ENCODE results near the gene ASPHD2.

DNA sequence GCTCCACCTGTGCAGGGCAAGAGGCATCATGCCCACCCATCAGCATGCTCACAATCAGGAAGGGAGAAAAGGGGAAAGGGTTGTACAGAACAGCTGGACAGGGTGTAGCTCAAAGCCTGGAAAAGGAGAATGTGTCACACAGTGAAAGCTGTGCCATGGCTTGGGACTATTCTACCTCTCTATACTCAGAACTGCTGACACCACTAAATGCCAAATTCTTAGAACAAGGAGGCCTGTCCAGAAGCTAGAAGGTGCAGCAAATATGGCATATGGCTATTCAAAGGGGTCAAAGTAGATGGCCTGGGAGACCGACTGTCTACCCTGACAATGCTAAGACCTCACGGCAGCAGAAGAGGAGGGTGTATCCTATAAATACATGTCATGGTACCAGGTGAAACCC lies 41.7 kb downstream of the ASPHD2 start:
- TF ChIP-seq OSR1 (CRISPR knock-in tag; IDR thresholded peaks at IDR 0.05) (no peak), RARB (CRISPR knock-in tag; IDR thresholded peaks at IDR 0.05) (no peak), ZFP3 (CRISPR knock-in tag; IDR thresholded peaks at IDR 0.05) (no peak), CSDC2 (CRISPR knock-in tag; IDR thresholded peaks at IDR 0.05) (no peak), ZNF70 (CRISPR knock-in tag; IDR thresholded peaks at IDR 0.05) (no peak)
- TF ChIP-seq, protein P1, sequence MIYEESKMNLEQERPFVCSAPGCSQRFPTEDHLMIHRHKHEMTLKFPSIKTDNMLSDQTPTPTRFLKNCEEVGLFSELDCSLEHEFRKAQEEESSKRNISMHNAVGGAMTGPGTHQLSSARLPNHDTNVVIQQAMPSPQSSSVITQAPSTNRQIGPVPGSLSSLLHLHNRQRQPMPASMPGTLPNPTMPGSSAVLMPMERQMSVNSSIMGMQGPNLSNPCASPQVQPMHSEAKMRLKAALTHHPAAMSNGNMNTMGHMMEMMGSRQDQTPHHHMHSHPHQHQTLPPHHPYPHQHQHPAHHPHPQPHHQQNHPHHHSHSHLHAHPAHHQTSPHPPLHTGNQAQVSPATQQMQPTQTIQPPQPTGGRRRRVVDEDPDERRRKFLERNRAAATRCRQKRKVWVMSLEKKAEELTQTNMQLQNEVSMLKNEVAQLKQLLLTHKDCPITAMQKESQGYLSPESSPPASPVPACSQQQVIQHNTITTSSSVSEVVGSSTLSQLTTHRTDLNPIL (CRISPR knock-in tag; IDR thresholded peaks at IDR 0.05; ENCODE audit: low read depth), result no peak
- TF ChIP-seq, protein P2, sequence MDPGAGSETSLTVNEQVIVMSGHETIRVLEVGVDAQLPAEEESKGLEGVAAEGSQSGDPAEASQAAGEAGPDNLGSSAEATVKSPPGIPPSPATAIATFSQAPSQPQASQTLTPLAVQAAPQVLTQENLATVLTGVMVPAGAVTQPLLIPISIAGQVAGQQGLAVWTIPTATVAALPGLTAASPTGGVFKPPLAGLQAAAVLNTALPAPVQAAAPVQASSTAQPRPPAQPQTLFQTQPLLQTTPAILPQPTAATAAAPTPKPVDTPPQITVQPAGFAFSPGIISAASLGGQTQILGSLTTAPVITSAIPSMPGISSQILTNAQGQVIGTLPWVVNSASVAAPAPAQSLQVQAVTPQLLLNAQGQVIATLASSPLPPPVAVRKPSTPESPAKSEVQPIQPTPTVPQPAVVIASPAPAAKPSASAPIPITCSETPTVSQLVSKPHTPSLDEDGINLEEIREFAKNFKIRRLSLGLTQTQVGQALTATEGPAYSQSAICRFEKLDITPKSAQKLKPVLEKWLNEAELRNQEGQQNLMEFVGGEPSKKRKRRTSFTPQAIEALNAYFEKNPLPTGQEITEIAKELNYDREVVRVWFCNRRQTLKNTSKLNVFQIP (CRISPR knock-in tag; IDR thresholded peaks at IDR 0.05; ENCODE audit: borderline replicate concordance, low read depth), result no peak
